ENCODE measurements around the gene IGSF6.

The IGSF6 gene

DNA sequence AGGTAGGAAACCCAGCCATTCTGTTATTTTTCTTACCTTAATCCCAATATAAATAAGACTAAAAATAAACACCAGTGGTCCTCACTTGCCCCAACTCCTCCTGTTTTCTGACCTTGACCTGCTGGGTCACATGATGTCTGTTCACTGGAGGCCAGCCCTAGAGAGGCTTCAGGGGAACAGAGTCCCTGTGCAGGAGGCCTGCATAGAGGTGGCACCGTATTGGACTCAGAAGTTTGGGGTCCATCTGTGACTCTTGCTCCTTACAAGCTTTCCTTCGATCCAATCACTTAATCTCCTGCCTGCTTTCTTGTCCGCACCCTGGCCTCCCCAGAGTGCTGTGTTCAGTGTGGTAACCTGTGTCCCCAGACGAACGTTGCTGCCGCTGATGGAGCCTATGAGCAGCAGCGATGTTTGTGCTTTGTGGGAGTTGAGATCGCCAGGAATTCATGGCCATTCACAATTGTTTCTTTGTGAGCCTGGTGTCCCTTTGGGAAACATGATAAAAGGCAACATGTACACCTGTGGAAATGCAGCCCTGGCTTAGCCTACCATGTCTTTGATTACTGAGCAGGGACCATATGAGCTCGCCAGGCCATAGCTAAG is 4.7 kb downstream of the IGSF6 start:
- Histone ChIP-seq H3K36me3 (ENCODE audit: insufficient read depth, low read length) (peaks cover 4% of the 10 kb centered on the region; the same call in 1 of the 2 replicates), H3K4me3 (no peak overlapping the region), H3K9me3 (ENCODE audit: low read depth, low read length) (no peaks in the 10 kb centered on the region), H3K27ac (no peak overlapping the region), H3K9ac (ENCODE audit: insufficient read length) (no peak overlapping the region)
- no peak for DNase-seq (ENCODE audit: low read depth, low spot score)
- no peak for TF ChIP-seq FOXP2 (optimal IDR thresholded peaks at IDR 0.05; ENCODE audit: control extremely low read depth, extremely low read length, insufficient read depth)
- TF ChIP-seq POLR2AphosphoS5 (IDR thresholded peaks at IDR 0.05; ENCODE audit: borderline replicate concordance, low read depth, low read length) = no peak
- TF ChIP-seq EZH2 (IDR thresholded peaks at IDR 0.05) = no peak

DNA sequence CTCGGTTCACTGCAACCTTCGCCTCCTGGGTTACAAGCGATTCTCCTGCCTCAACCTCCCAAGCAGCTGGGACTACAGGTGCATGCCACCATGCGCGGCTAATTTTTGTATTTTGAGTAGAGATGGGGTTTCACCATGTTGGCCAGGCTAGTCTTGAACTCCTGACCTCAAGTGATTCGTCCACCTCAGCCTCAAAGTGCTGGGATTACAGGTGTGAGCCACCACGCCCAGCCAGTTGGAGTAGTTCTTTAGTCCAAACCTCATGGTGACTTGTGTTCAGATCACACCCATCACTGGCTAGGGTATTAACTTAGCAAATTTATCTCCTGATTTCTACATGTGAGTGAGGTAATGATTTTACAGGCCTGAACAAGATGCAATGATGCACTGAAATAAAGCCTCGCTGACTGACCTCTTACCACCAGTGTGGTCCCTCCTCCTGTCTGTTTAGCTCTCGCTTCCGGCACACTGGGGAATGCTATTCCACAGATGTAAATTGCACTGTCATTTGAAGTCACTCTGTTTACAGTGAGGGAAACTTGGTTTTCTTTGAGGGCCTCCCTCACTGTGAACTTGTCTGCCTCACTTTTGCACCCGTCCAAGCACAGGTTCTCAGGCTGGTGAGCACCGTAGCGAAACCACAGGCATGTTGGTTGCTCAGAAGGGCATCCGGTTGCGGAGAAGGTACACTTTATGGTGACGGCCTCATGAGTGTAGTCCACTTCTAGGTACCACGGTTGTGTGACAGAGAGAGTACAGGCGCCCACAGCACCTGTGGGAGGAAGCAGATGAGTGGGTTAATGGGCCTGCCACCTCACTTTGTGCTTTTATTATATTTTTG is 5.5 kb downstream of the IGSF6 start:
- no peak overlapping the region for H3K27ac ChIP-seq
- H3K9ac ChIP-seq (ENCODE audit: insufficient read length) = no peak overlapping the region
- peaks cover 4% of the 10 kb centered on the region; the same call in 1 of the 2 replicates for H3K36me3 ChIP-seq (ENCODE audit: insufficient read depth, low read length)
- TF ChIP-seq FOXP2 (optimal IDR thresholded peaks at IDR 0.05; ENCODE audit: control extremely low read depth, extremely low read length, insufficient read depth) = no peak
- TF ChIP-seq POLR2AphosphoS5 (IDR thresholded peaks at IDR 0.05; ENCODE audit: borderline replicate concordance, low read depth, low read length) = no peak
- no peak for TF ChIP-seq EZH2 (IDR thresholded peaks at IDR 0.05)
- H3K9me3 ChIP-seq (ENCODE audit: low read depth, low read length) = no peaks in the 10 kb centered on the region
- DNase-seq (ENCODE audit: low read depth, low spot score) = no peak
- H3K4me3 ChIP-seq = no peak overlapping the region

DNA sequence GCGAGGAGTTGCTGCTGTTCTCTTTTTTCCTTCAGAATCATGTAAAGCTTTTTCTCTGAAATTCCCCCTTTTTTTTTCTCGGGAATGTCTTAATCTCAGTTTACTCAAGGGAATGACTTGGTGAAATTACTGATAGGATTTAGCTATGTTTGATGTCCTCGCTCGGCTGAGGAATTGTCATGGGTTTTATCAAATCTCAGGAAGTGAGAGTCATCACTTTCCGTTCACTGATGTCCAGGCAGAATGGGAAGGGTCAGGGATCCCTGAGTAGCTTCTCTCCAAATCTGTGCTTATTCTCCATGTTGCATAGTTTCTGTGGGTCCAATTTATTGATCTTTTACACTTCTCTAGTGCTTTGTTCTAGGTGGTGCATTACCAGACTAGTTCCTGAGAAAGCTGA is 6.3 kb downstream of the IGSF6 start:
- Histone ChIP-seq H3K9me3 (ENCODE audit: low read depth, low read length) (no peaks in the 10 kb centered on the region), H3K36me3 (ENCODE audit: insufficient read depth, low read length) (peaks cover 4% of the 10 kb centered on the region; the same call in 1 of the 2 replicates), H3K27ac (no peak overlapping the region), H3K9ac (ENCODE audit: insufficient read length) (no peak overlapping the region), H3K4me3 (no peak overlapping the region)
- no peak for TF ChIP-seq POLR2AphosphoS5 (IDR thresholded peaks at IDR 0.05; ENCODE audit: borderline replicate concordance, low read depth, low read length)
- no peak for TF ChIP-seq FOXP2 (optimal IDR thresholded peaks at IDR 0.05; ENCODE audit: control extremely low read depth, extremely low read length, insufficient read depth)
- no peak for TF ChIP-seq EZH2 (IDR thresholded peaks at IDR 0.05)
- DNase-seq (ENCODE audit: low read depth, low spot score) = no peak

DNA sequence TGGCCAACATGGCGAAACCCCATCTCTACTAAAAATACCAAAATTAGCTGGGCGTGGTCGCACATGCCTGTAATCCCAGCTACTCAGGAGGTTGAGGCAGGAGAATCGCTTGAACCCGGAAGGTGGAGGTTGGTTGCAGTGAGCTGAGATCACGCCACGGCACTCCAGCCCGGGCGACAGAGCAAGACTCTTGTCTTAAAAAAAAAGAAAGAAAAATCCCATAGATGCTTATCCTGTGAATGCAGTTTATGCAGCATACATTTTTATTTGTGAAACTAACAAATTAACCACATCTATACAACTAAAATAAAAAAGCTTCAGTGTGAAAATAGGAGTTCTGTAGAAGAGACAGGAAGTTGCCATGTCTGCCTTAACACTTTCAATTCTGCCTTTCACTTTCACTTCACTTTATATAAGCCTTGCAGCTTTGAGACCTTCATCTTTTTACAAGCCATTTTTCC is 7.1 kb downstream of the IGSF6 start:
- H3K9ac ChIP-seq (ENCODE audit: insufficient read length) = no peak overlapping the region
- DNase-seq (ENCODE audit: low read depth, low spot score) = no peak
- H3K27ac ChIP-seq = no peak overlapping the region
- H3K36me3 ChIP-seq (ENCODE audit: insufficient read depth, low read length) = peaks cover 4% of the 10 kb centered on the region; the same call in 1 of the 2 replicates
- no peak for TF ChIP-seq EZH2 (IDR thresholded peaks at IDR 0.05)
- TF ChIP-seq POLR2AphosphoS5 (IDR thresholded peaks at IDR 0.05; ENCODE audit: borderline replicate concordance, low read depth, low read length) = no peak
- no peak for TF ChIP-seq FOXP2 (optimal IDR thresholded peaks at IDR 0.05; ENCODE audit: control extremely low read depth, extremely low read length, insufficient read depth)
- no peak overlapping the region for H3K4me3 ChIP-seq
- H3K9me3 ChIP-seq (ENCODE audit: low read depth, low read length) = no peaks in the 10 kb centered on the region

DNA sequence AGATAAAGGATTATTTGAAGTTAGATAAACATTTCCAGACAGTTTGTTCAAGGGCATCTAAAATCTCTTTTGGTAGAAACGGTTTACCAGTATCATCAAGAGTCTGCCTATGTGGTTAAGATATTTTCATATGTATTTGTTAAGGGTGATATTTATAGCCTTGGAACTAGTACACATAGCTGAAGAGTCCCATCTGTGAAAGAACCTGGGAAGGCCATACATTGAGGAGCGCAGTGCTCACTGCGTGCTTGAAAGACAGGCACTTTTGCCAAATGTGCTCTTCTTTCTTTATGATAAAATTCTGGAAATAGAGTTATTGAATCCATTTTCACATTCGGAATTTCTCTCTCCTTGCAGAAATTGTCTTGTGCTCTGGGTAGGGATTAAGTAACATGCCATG is 7.7 kb downstream of the IGSF6 start:
- H3K9me3 ChIP-seq (ENCODE audit: low read depth, low read length) = no peaks in the 10 kb centered on the region
- H3K27ac ChIP-seq = no peak overlapping the region
- H3K9ac ChIP-seq (ENCODE audit: insufficient read length) = no peak overlapping the region
- no peak for TF ChIP-seq POLR2AphosphoS5 (IDR thresholded peaks at IDR 0.05; ENCODE audit: borderline replicate concordance, low read depth, low read length)
- TF ChIP-seq EZH2 (IDR thresholded peaks at IDR 0.05) = no peak
- TF ChIP-seq FOXP2 (optimal IDR thresholded peaks at IDR 0.05; ENCODE audit: control extremely low read depth, extremely low read length, insufficient read depth) = no peak
- peaks cover 4% of the 10 kb centered on the region; the same call in 1 of the 2 replicates for H3K36me3 ChIP-seq (ENCODE audit: insufficient read depth, low read length)
- no peak for DNase-seq (ENCODE audit: low read depth, low spot score)
- no peak overlapping the region for H3K4me3 ChIP-seq

DNA sequence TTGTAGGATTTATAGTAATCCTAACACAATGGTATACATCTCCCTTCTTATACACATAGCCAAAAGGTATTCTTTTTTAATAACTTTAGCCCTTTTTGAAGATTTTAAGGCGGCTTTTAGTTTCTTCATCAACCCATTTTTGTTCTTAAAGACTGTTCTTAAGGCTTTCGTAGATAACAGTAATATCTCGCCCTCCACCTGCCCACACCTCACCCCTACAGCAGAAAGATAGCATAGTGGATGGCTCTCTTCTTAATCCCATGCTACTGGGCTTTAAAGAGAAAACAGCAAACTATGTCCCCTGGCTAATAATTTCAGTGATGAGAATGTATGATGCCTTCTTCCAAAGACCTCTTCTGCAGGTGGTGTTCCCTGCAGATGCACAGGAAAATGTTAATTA is 8.6 kb downstream of the IGSF6 start:
- TF ChIP-seq EZH2 (IDR thresholded peaks at IDR 0.05) (no peak), POLR2AphosphoS5 (IDR thresholded peaks at IDR 0.05; ENCODE audit: borderline replicate concordance, low read depth, low read length) (no peak), FOXP2 (optimal IDR thresholded peaks at IDR 0.05; ENCODE audit: control extremely low read depth, extremely low read length, insufficient read depth) (no peak)
- no peak for DNase-seq (ENCODE audit: low read depth, low spot score)
- H3K36me3 ChIP-seq (ENCODE audit: insufficient read depth, low read length) = peaks cover 4% of the 10 kb centered on the region; the same call in 1 of the 2 replicates
- no peak overlapping the region for H3K9ac ChIP-seq (ENCODE audit: insufficient read length)
- no peak overlapping the region for H3K27ac ChIP-seq
- H3K9me3 ChIP-seq (ENCODE audit: low read depth, low read length) = no peaks in the 10 kb centered on the region
- no peak overlapping the region for H3K4me3 ChIP-seq

DNA sequence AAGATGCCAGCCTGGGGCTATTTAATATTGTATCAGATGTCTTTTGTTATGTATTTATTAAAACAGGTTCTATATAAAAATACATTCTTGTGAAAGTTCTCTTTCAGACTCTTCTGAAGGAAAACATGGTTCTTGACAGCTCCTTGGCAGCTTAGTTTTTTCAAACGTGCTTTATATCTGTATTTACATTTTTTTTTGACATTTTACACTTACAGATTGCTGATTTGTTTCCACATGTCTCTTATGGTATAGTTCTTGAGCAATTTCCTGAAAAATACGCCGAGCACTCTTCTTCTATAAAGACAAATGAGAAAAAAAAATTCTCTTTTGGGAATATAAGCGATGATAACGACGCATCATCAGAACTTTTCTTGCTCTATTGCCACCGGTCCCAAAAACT is 9.5 kb downstream of the IGSF6 start:
- Histone ChIP-seq H3K9me3 (ENCODE audit: low read depth, low read length) (no peaks in the 10 kb centered on the region), H3K36me3 (ENCODE audit: insufficient read depth, low read length) (peaks cover 4% of the 10 kb centered on the region; the same call in 1 of the 2 replicates), H3K9ac (ENCODE audit: insufficient read length) (no peak overlapping the region), H3K4me3 (no peak overlapping the region), H3K27ac (peak overlapping the region; percentile 4; the same call in 1 of the 2 replicates)
- TF ChIP-seq EZH2 (IDR thresholded peaks at IDR 0.05) (no peak), POLR2AphosphoS5 (IDR thresholded peaks at IDR 0.05; ENCODE audit: borderline replicate concordance, low read depth, low read length) (no peak), FOXP2 (optimal IDR thresholded peaks at IDR 0.05; ENCODE audit: control extremely low read depth, extremely low read length, insufficient read depth) (no peak)
- no peak for DNase-seq (ENCODE audit: low read depth, low spot score)

DNA sequence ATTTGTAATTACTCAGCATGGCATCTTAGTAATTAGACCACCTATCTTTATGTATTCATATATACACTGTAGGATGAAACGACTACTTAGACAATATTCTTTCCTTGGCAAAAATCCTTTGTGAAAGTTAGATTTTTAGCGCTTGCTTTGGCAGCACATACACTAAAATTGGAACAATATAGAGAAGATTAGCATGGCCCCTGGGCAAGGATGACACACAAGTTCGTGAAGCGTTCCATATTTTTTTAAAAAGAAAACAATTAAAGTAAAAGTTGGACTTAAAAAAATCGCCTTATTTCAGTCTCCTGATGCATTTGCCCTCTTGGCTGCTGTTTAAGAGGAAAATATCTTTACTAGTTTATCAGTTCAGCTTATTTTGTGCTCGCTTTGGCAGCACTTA is 10.5 kb downstream of the IGSF6 start:
- Histone ChIP-seq H3K27ac (peak overlapping the region; percentile 65; the same call in 1 of the 2 replicates), H3K9ac (ENCODE audit: insufficient read length) (peak overlapping the region; percentile 13), H3K36me3 (ENCODE audit: insufficient read depth, low read length) (no peaks in the 10 kb centered on the region; the same call in 1 of the 2 replicates), H3K4me3 (no peak overlapping the region), H3K9me3 (ENCODE audit: low read depth, low read length) (no peaks in the 10 kb centered on the region)
- TF ChIP-seq FOXP2 (optimal IDR thresholded peaks at IDR 0.05; ENCODE audit: control extremely low read depth, extremely low read length, insufficient read depth) (no peak), EZH2 (IDR thresholded peaks at IDR 0.05) (no peak), POLR2AphosphoS5 (IDR thresholded peaks at IDR 0.05; ENCODE audit: borderline replicate concordance, low read depth, low read length) (no peak)
- DNase-seq (ENCODE audit: low read depth, low spot score) = no peak
